GM18498 (cell line): ENCODE measurements around the gene ARVCF.

Experiments used
- ATAC-seq: cut with Tn5 transposase; IDR thresholded peaks from one replicate; pipeline ENCODE4 v1.9.1; 2021; ENCODE audit warnings: mild to moderate bottlenecking, moderate library complexity; ENCODE audit not compliant: unreplicated experiment

Gene ARVCF

GRCh38 chr22:19963863-19964642, 52.6 kb downstream of the ARVCF start:
- no peak for ATAC-seq

DNA sequence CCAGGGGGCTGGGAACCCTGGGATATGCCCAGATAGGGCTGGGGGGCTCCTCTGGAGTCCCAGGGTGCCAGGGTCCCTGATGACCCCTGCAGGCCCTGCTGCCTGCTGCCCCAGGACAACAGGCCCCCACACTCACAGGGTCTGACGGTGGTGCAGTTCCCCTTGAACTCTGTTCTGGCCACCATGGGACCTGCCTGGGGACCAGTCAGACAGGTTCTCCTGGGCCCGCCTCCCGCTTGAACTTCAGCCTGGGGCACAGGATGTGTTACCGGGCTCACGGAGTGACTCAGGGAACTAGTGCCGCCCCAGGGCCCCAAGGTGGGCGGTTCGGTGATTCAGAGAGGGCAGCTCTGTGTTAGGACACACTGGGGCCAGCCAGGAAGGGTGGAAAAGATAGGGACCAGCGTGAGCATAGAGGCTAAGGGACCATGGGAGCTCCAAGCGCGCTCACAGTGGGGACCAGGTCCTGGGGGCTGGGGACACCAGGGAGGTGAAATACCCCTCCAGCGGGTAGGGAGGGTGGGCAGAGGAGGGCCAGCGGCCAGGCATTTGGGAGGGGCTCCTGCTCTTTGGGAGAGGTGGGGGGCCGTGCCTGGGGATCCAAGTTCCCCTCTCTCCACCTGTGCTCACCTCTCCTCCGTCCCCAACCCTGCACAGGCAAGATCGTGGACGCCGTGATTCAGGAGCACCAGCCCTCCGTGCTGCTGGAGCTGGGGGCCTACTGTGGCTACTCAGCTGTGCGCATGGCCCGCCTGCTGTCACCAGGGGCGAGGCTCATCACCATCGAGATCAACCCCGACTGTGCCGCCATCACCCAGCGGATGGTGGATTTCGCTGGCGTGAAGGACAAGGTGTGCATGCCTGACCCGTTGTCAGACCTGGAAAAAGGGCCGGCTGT, 53.5 kb downstream of the ARVCF start:
- ATAC-seq = no peak

DNA sequence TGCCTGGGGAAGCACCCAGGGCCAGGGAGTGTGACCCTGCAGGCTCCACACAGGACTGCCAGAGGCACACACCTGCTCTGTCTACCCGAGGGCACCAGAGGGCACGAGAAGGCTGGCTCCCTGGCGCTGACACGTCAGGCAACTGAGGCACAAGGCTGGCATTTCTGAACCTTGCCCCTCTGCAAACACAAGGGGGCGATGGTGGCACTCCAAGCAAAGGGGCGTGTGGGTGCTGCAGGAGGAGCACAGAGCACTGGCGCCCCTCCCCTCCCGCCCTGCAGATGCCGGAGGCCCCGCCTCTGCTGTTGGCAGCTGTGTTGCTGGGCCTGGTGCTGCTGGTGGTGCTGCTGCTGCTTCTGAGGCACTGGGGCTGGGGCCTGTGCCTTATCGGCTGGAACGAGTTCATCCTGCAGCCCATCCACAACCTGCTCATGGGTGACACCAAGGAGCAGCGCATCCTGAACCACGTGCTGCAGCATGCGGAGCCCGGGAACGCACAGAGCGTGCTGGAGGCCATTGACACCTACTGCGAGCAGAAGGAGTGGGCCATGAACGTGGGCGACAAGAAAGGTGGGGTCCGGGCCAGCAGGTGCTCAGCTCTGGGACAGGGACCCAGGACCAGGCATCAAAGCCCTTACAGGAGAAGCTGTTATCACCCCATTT, 54.2 kb downstream of the ARVCF start:
- ATAC-seq = no peak

- ATAC-seq = no peak
Measured at GRCh38 chr22:19961868-19962245, 54.8 kb downstream of the ARVCF start.

- ATAC-seq = no peak
Measured at GRCh38 chr22:19961201-19961580, 55.4 kb downstream of the ARVCF start.

- ATAC-seq = no peak
Measured at GRCh38 chr22:19960491-19961200, 56.0 kb downstream of the ARVCF start.

- no peak for ATAC-seq
Measured at GRCh38 chr22:19959587-19960490, 56.8 kb downstream of the ARVCF start.

DNA sequence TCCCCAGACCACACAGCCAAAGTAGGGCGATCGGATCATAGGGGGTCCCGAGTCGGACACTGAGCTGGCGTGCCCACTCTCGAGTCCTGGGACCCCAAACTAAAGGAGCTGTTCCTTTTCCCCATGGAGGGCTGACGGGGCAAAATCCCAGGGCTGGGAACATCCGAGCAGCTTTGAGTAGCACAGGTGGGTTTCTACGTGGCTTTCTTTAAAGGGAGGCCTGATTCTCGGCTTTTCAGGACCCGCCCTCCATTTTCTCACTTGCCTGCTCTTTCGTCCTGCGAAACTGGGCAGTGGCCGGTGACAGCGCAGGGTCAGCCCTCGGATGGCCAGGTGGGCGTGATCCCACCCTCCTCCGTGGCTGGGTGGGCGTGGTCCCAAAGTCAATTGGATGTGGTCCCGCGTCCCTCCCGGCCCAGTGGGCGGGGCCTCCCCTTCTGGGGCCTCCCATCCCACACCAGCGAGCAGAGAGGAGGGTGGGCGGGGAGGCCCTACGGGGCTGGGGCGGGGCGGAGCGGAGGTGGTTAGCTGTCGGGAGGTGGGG, 57.5 kb downstream of the ARVCF start:
- no peak for ATAC-seq

- ATAC-seq = no peak
Measured at GRCh38 chr22:19958083-19959042, 58.3 kb downstream of the ARVCF start.

DNA sequence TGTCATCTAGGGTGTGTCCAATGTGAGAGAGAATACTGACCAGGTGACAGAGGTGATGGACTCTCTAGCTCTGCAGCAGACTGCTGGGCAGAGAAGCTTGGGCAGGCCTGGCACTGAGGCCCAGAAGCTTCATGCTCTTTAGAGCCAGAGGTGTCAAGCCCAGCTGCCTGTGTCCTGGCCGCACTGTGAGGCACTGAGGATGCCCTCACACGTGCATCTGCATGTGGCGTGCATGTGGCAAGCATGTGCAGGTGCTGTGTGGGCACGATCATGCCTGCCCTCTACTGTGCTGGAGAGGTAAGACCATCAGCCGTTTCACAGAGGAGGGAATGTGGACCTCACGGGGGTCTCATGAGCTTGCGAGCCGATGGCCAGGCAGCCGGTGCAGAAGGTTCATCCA, 59.2 kb downstream of the ARVCF start:
- no peak for ATAC-seq

GRCh38 chr22:19955241-19956128, 61.1 kb downstream of the ARVCF start:
- ATAC-seq = no peak

- no peak for ATAC-seq
Measured at GRCh38 chr22:19951346-19951745, 65.3 kb downstream of the ARVCF start.

DNA sequence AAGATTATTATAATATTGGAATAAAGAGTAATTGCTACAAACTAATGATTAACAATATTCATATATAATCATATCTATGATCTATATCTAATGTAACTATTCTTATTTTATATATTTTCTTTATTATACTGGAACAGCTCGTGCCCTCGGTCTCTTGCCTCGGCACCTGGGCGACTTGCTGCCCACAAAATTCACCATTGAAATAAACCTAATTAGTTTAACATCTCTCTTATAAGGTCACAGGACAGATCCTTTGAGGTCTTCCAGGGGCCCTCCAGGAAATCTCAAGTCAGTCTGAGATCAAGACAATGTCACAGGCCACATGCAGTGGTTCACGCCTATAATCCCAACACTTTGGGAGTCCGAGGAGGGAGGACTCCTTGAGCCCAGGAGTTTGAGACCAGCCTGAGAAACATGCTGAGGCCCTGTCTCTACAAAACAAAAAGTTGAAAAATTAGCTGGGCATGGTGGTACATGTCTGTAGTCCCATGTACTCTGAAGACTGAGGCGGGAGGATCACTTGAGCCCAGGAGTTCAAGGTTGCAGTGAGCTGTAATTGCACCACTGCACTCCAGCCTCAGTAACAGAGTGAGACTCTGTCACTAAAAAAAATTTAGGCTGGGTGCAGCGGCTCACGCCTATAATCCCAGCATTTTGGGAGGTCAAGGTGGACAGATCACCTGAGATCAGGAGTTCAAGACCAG, 68.4 kb downstream of the ARVCF start:
- no peak for ATAC-seq

GRCh38 chr22:19943082-19944026, 73.3 kb downstream of the ARVCF start:
- no peak for ATAC-seq

- no peak for ATAC-seq
Measured at GRCh38 chr22:19942157-19943081, 74.2 kb downstream of the ARVCF start.
